ENCODE data around the gene TMEM120B. TPM values are rescaled to one million over a fixed set of nuclear protein-coding genes. Genes with fewer than 3 reads are reported as not detected.

Gene TMEM120B
- total RNA-seq, 1 experiment from 2014 or later: 18.5 TPM

DNA sequence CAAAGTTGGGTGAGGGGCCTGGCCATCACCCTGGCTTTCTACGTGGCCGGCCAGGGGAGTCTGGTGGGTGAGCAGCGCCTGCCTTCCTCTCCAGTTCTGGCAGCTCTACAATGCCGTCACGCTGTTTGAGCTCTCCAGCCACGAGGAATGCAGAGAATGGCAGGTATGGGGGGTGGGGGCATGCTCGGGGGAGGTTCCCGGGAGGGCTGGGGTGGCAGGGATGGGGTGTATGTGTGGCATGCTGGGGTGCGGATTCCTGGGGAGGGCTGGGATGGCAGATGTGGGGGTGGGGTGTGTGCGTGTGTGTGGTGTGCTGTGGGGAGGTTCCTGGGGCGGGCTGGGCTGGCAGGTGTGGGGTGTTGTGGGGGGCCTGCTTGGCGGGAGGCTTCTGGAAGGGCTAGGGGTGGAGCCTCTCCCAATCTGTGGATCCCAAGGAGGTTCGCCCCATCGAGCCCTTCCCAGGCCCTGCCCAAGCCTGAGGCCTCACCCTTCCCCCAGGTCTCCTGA, 62.5 kb downstream of the TMEM120B start:
- H3K4me3 ChIP-seq (ENCODE audit: low read length): no peak overlapping the region
- TF ChIP-seq EZH2phosphoT487 (IDR thresholded peaks at IDR 0.05; ENCODE audit: borderline replicate concordance, low read length) (no peak), EZH2 (IDR thresholded peaks at IDR 0.05; ENCODE audit: low read length, unreplicated experiment) (no peak)
- TF ChIP-seq, protein P1, sequence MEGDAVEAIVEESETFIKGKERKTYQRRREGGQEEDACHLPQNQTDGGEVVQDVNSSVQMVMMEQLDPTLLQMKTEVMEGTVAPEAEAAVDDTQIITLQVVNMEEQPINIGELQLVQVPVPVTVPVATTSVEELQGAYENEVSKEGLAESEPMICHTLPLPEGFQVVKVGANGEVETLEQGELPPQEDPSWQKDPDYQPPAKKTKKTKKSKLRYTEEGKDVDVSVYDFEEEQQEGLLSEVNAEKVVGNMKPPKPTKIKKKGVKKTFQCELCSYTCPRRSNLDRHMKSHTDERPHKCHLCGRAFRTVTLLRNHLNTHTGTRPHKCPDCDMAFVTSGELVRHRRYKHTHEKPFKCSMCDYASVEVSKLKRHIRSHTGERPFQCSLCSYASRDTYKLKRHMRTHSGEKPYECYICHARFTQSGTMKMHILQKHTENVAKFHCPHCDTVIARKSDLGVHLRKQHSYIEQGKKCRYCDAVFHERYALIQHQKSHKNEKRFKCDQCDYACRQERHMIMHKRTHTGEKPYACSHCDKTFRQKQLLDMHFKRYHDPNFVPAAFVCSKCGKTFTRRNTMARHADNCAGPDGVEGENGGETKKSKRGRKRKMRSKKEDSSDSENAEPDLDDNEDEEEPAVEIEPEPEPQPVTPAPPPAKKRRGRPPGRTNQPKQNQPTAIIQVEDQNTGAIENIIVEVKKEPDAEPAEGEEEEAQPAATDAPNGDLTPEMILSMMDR (conservative IDR thresholded peaks at IDR 0.05; ENCODE audit: low read depth, low read length): no peak
- DNase-seq (no peak), ATAC-seq (no peak)
- peaks cover 9% of the 10 kb centered on the region for H3K4me1 ChIP-seq (ENCODE audit: insufficient read depth, low read length)
- no peaks in the 10 kb centered on the region for H3K9me2 ChIP-seq (replicated peaks; ENCODE audit: low read length)
- intact Hi-C loops (cut with micrococcal nuclease): no loop called here
- peaks cover 16% of the 10 kb centered on the region for H3K36me3 ChIP-seq (ENCODE audit: low read depth, low read length)
- no peak overlapping the region for H2AFZ ChIP-seq (ENCODE audit: low read length)
- H3K9ac ChIP-seq (ENCODE audit: low read length): no peak overlapping the region
- no peaks in the 10 kb centered on the region for H4K20me1 ChIP-seq (ENCODE audit: low read length)
- no TSS peak for BruUV-seq (replicated peaks)
- H3K79me2 ChIP-seq (ENCODE audit: low read length): no peaks in the 10 kb centered on the region
- ChIA-PET CTCF (interaction anchor here (3.0 kb wide), 1 partner anchor 20 kb away, joined by 45 read pairs; the partner anchor contains the start of gene RHOF), POLR2A (ENCODE audit: unreplicated experiment) (interaction anchor here (0.6 to 0.7 kb wide), 2 partner anchors 17 to 38 kb away, joined by 4 to 6 read pairs; no protein-coding TSS in a partner anchor)
- no peaks in the 10 kb centered on the region for H3K9me3 ChIP-seq (ENCODE audit: low read length)
- H3K4me2 ChIP-seq (ENCODE audit: low read length): no peak overlapping the region
- no peak overlapping the region for H3K27ac ChIP-seq (ENCODE audit: low read length)
- H3F3A ChIP-seq (ENCODE audit: low read length, unreplicated experiment): peaks cover 5% of the 10 kb centered on the region
- no peaks in the 10 kb centered on the region for H3K27me3 ChIP-seq (ENCODE audit: low read length)

DNA sequence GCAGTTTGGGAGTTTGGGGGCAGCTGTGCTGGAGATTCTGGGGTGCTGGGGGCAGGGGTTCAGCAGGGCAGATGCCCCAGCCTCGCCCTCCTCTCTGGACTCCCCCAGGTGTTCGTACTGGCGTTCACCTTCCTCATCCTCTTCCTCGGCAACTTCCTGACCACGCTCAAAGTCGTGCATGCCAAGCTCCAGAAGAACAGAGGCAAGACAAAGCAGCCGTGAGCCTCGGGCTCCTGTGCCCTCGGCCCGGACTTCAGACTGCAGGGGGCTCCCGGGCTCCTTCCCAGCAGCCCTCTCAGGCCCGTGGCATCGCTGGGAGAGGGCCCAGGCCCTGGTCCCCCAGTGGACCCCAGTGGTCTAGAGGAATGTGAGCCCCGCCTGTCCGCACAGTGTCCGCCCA, 62.9 kb downstream of the TMEM120B start:
- no peaks in the 10 kb centered on the region for H4K20me1 ChIP-seq (ENCODE audit: low read length)
- ATAC-seq (no peak), DNase-seq (no peak)
- intact Hi-C loops (cut with micrococcal nuclease): no loop called here
- H3K4me2 ChIP-seq (ENCODE audit: low read length): no peak overlapping the region
- ChIA-PET POLR2A (ENCODE audit: unreplicated experiment) (no interaction called here), CTCF (interaction anchor here (3.0 kb wide), 1 partner anchor 19 kb away, joined by 45 read pairs; the partner anchor contains the start of gene RHOF)
- H3K79me2 ChIP-seq (ENCODE audit: low read length): peaks cover 3% of the 10 kb centered on the region; the same call in 1 of the 2 replicates
- H3K27ac ChIP-seq (ENCODE audit: low read length): no peak overlapping the region
- no peaks in the 10 kb centered on the region for H3K9me3 ChIP-seq (ENCODE audit: low read length)
- H3K27me3 ChIP-seq (ENCODE audit: low read length): no peaks in the 10 kb centered on the region
- peaks cover 5% of the 10 kb centered on the region for H3F3A ChIP-seq (ENCODE audit: low read length, unreplicated experiment)
- H3K36me3 ChIP-seq (ENCODE audit: low read depth, low read length): peaks cover 21% of the 10 kb centered on the region
- peaks cover 9% of the 10 kb centered on the region for H3K4me1 ChIP-seq (ENCODE audit: insufficient read depth, low read length)
- no peak overlapping the region for H2AFZ ChIP-seq (ENCODE audit: low read length)
- no peaks in the 10 kb centered on the region for H3K9me2 ChIP-seq (replicated peaks; ENCODE audit: low read length)
- no peak overlapping the region for H3K9ac ChIP-seq (ENCODE audit: low read length)
- no peak overlapping the region for H3K4me3 ChIP-seq (ENCODE audit: low read length)
- BruUV-seq (replicated peaks): no TSS peak
- TF ChIP-seq EZH2 (IDR thresholded peaks at IDR 0.05; ENCODE audit: low read length, unreplicated experiment) (no peak), EZH2phosphoT487 (IDR thresholded peaks at IDR 0.05; ENCODE audit: borderline replicate concordance, low read length) (no peak)

GRCh38 chr12:121776190-121777098, 63.9 kb downstream of the TMEM120B start:
- Histone ChIP-seq H3K4me1 (ENCODE audit: insufficient read depth, low read length) (peaks cover 9% of the 10 kb centered on the region), H3K27me3 (ENCODE audit: low read length) (no peaks in the 10 kb centered on the region), H3K9ac (ENCODE audit: low read length) (no peak overlapping the region), H3K9me3 (ENCODE audit: low read length) (no peaks in the 10 kb centered on the region), H4K20me1 (ENCODE audit: low read length) (0 out of 2 replicates have a peak, but pooled peaks cover under 1% of the 10 kb centered on the region), H3K36me3 (ENCODE audit: low read depth, low read length) (peaks cover 30% of the 10 kb centered on the region), H3K27ac (ENCODE audit: low read length) (peak overlapping the region; percentile 27; the same call in 1 of the 2 replicates), H3F3A (ENCODE audit: low read length, unreplicated experiment) (peaks cover 5% of the 10 kb centered on the region), H3K4me3 (ENCODE audit: low read length) (no peak overlapping the region), H3K4me2 (ENCODE audit: low read length) (no peak overlapping the region), H3K9me2 (replicated peaks; ENCODE audit: low read length) (no peaks in the 10 kb centered on the region), H2AFZ (ENCODE audit: low read length) (no peak overlapping the region), H3K79me2 (ENCODE audit: low read length) (peaks cover 13% of the 10 kb centered on the region)
- ChIA-PET POLR2A (ENCODE audit: unreplicated experiment) (interaction anchor here (0.6 kb wide), 1 partner anchor 56 kb away, joined by 6 read pairs; no protein-coding TSS in a partner anchor), CTCF (interaction anchor here (0.6 to 3.0 kb wide), 2 partner anchors 18 to 61 kb away, joined by 3 to 45 read pairs; partner anchors contain the start of gene RHOF)
- intact Hi-C loops (cut with micrococcal nuclease): loop anchor here (1.0 kb wide), 1 partner anchor 18 kb away; no protein-coding TSS in a partner anchor
- TF ChIP-seq EZH2phosphoT487 (IDR thresholded peaks at IDR 0.05; ENCODE audit: borderline replicate concordance, low read length): no peak
- TF ChIP-seq, protein P1 (conservative IDR thresholded peaks at IDR 0.05; ENCODE audit: low read depth, low read length): peak; percentile 98
- DNase-seq (peak; percentile 81), ATAC-seq (peak; percentile 54)
- no TSS peak for BruUV-seq (replicated peaks)
